Keratinocyte (primary cell): ENCODE data around the gene VPS13C.

Experiments used
- CTCF ChIP-seq, 3 experiments: IDR thresholded peaks in 1 of 3; conservative IDR thresholded peaks in 1 of 3; optimal IDR thresholded peaks in 1 of 3; 2 replicates in 2 of 3; 3 replicates in 1 of 3; pipeline versions ENCODE3 to v1.5.1; 2011; ENCODE audit warnings: low read length in 3 of 3, mild to moderate bottlenecking in 3 of 3, moderate library complexity in 2 of 3, control low read depth in 1 of 3, inconsistent platforms in 1 of 3; ENCODE audit not compliant: insufficient read depth in 2 of 3; ENCODE audit errors: extremely low read depth in 1 of 3
- EZH2 ChIP-seq: IDR thresholded peaks from one replicate; pipeline ENCODE4 v1.6.1; 2012; ENCODE audit warnings: inconsistent platforms, mild to moderate bottlenecking, low read length, moderate library complexity

GRCh38 chr15:61827131-61827530 is 233.1 kb downstream of the VPS13C start:
- TF ChIP-seq CTCF (optimal IDR thresholded peaks at IDR 0.05 in 1 of 3, IDR thresholded peaks at IDR 0.05 in 1 of 3, conservative IDR thresholded peaks at IDR 0.05 in 1 of 3; ENCODE audit: extremely low read depth in 1 of 3, insufficient read depth in 2 of 3, low read length in 3 of 3) (no peak), EZH2 (no peak)
